Keratinocyte (primary cell): ENCODE measurements around the gene CASP8. TPM values are rescaled to one million over a fixed set of nuclear protein-coding genes. Genes with fewer than 3 reads are reported as not detected.
"Not testable (repeated sequence)": the region's sequence is repeated elsewhere in the genome, so short reads cannot be mapped to it uniquely, and the experiment has no call there.

Experiments used
- DNase-seq: peaks from one replicate; pipeline ENCODE4 v3.0.0-alpha.2; 2011; ENCODE audit warnings: low read depth, missing footprints, low spot score
- FAIRE-seq: peaks from 2 replicates; lab custom pipeline; 2011; peaks lifted over from hg19 to GRCh38; lab: Jason Lieb, UNC
- H2AFZ ChIP-seq: 2 replicates; pipeline ENCODE4 v1.6.0; 2012; ENCODE audit warnings: low read length, control low read depth, inconsistent platforms; ENCODE audit not compliant: control insufficient read depth
- H3K27ac ChIP-seq: 2 replicates; pipeline ENCODE4 v1.5.1; 2011; ENCODE audit warnings: low read length; ENCODE audit not compliant: control insufficient read depth, insufficient read depth
- H3K27me3 ChIP-seq: 3 replicates; pipeline ENCODE4 v1.6.0; 2011; ENCODE audit warnings: low read length; ENCODE audit not compliant: control insufficient read depth, insufficient read depth; ENCODE audit errors: extremely low read depth
- H3K36me3 ChIP-seq, 2 experiments: 2 replicates in 1 of 2; 3 replicates in 1 of 2; pipeline ENCODE4 v1.5.1; 2011; ENCODE audit warnings: low read length in 2 of 2, mild to moderate bottlenecking in 1 of 2; ENCODE audit not compliant: control insufficient read depth in 2 of 2, insufficient read depth in 2 of 2; ENCODE audit errors: extremely low read depth in 1 of 2
- H3K4me1 ChIP-seq: 3 replicates; pipeline ENCODE4 v1.5.1; 2011; ENCODE audit warnings: low read length; ENCODE audit not compliant: control insufficient read depth, insufficient read depth; ENCODE audit errors: extremely low read depth
- H3K4me2 ChIP-seq: 3 replicates; pipeline ENCODE4 v1.6.0; 2011; ENCODE audit warnings: low read depth, low read length; ENCODE audit not compliant: control insufficient read depth, insufficient read depth; ENCODE audit errors: extremely low read depth
- H3K4me3 ChIP-seq, 3 experiments: fragments of 200-600 bp in 1 of 3; sonication (generic) in 1 of 3; 2 replicates in 2 of 3; 3 replicates in 1 of 3; pipeline ENCODE4 v1.5.1; 2011 to 2016; ENCODE audit warnings: low read length in 3 of 3, mild to moderate bottlenecking in 3 of 3, control low read depth in 2 of 3, inconsistent platforms in 1 of 3, low read depth in 1 of 3, mixed read lengths in 1 of 3, mixed run types in 1 of 3, moderate library complexity in 1 of 3; ENCODE audit not compliant: control insufficient read depth in 2 of 3, insufficient read depth in 2 of 3; ENCODE audit errors: extremely low read depth in 1 of 3
- H3K79me2 ChIP-seq: 2 replicates; pipeline ENCODE4 v1.6.0; 2012; ENCODE audit warnings: low read length; ENCODE audit not compliant: control insufficient read depth, insufficient read depth
- H3K9ac ChIP-seq: 3 replicates; pipeline ENCODE4 v1.6.0; 2011; ENCODE audit warnings: low read length; ENCODE audit not compliant: control insufficient read depth, insufficient read depth; ENCODE audit errors: extremely low read depth
- H3K9me1 ChIP-seq: 3 replicates; pipeline ENCODE4 v1.6.0; 2011; ENCODE audit warnings: low read length; ENCODE audit not compliant: control insufficient read depth, insufficient read depth; ENCODE audit errors: extremely low read depth
- H3K9me3 ChIP-seq: 2 replicates; pipeline ENCODE4 v1.5.1; 2012; ENCODE audit warnings: low read depth, low read length; ENCODE audit not compliant: control insufficient read depth
- H4K20me1 ChIP-seq: 3 replicates; pipeline ENCODE4 v1.6.0; 2011; ENCODE audit warnings: low read length; ENCODE audit not compliant: control insufficient read depth, insufficient read depth; ENCODE audit errors: extremely low read depth
- EZH2 ChIP-seq: IDR thresholded peaks from one replicate; pipeline ENCODE4 v1.6.1; 2012; ENCODE audit warnings: inconsistent platforms, mild to moderate bottlenecking, low read length, moderate library complexity
- dilution Hi-C: fragments of 300-500 bp; cut with MboI; formaldehyde crosslinking; loops from one replicate; pipeline ENCODE4 v1.7.0; 2020; ENCODE audit warnings: low sequenced_read_pairs; ENCODE audit not compliant: extremely low pct_ligation_motif_present
- polyA plus RNA-seq, 5 experiments: library from polyadenylated mRNA; depleted of rRNA in 3 of 5; stranded (reverse) in 3 of 5; stranded (forward) in 1 of 5; unstranded in 1 of 5; fragments of >200 nt; gene quantifications; 1 replicate in 1 of 5; 2 replicates in 3 of 5; 3 replicates in 1 of 5; pipeline versions ENCODE4 v1.2.1 to v1.2.3, GENCODE V29; 2011 to 2012; ENCODE audit warnings: missing spikeins in 2 of 5, low read depth in 1 of 5, low replicate concordance in 1 of 5
- TF ChIP-seq, protein P1 (sequence below), 3 experiments: IDR thresholded peaks in 1 of 3; conservative IDR thresholded peaks in 1 of 3; optimal IDR thresholded peaks in 1 of 3; 2 replicates in 2 of 3; 3 replicates in 1 of 3; pipeline versions ENCODE3 to v1.5.1; 2011; ENCODE audit warnings: low read length in 3 of 3, mild to moderate bottlenecking in 3 of 3, moderate library complexity in 2 of 3, control low read depth in 1 of 3, inconsistent platforms in 1 of 3; ENCODE audit not compliant: insufficient read depth in 2 of 3; ENCODE audit errors: extremely low read depth in 1 of 3

The CASP8 gene
- polyA plus RNA-seq, 1 donor (not counting 4 experiments of a cell fraction or from before 2014, with no cell fraction given): 27.0 TPM

DNA sequence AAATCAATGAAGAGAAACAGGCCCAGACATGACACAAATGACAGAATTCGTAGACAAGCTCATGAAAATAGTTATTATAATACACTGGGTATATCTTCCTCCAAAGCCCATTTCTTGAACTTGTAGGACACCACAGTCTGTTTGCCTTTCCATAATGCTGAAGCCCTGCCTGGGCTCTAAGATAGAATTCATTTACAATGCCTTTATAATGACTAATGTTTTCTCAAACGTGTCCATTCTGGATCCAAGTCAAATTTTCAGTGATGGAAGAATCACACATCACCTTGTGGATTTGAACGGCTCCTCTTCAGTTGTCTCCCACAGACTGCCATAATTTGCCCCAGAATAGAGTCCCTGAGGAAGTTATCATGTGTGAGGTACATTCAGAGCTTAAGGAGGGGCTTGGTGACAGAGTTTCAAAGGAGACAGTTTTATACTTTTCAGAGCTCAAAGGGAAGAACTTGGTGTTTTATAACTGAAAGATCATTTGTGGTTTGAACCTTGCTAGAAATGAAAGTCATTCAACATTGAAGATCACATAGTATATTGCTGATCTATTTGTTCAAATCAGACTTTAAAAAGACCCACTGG, 38.2 kb downstream of the CASP8 start:
- Histone ChIP-seq H3K4me2 (no peak overlapping the region), H3K27ac (no peak overlapping the region), H3K36me3 (no peaks in the 10 kb centered on the region), H3K9ac (no peak overlapping the region), H3K79me2 (no peaks in the 10 kb centered on the region), H3K27me3 (no peaks in the 10 kb centered on the region), H3K4me1 (peaks cover 4% of the 10 kb centered on the region), H4K20me1 (no peaks in the 10 kb centered on the region), H3K9me3 (no peaks in the 10 kb centered on the region), H2AFZ (no peak overlapping the region), H3K9me1 (no peaks in the 10 kb centered on the region), H3K4me3 (no peak overlapping the region)
- no peak for TF ChIP-seq EZH2
- TF ChIP-seq, protein P1, sequence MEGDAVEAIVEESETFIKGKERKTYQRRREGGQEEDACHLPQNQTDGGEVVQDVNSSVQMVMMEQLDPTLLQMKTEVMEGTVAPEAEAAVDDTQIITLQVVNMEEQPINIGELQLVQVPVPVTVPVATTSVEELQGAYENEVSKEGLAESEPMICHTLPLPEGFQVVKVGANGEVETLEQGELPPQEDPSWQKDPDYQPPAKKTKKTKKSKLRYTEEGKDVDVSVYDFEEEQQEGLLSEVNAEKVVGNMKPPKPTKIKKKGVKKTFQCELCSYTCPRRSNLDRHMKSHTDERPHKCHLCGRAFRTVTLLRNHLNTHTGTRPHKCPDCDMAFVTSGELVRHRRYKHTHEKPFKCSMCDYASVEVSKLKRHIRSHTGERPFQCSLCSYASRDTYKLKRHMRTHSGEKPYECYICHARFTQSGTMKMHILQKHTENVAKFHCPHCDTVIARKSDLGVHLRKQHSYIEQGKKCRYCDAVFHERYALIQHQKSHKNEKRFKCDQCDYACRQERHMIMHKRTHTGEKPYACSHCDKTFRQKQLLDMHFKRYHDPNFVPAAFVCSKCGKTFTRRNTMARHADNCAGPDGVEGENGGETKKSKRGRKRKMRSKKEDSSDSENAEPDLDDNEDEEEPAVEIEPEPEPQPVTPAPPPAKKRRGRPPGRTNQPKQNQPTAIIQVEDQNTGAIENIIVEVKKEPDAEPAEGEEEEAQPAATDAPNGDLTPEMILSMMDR (optimal IDR thresholded peaks at IDR 0.05 in 1 of 3, IDR thresholded peaks at IDR 0.05 in 1 of 3, conservative IDR thresholded peaks at IDR 0.05 in 1 of 3; ENCODE audit: extremely low read depth in 1 of 3, insufficient read depth in 2 of 3, low read length in 3 of 3): no peak
- FAIRE-seq (no peak), DNase-seq (no peak)
- dilution Hi-C loops: no loop called here

DNA sequence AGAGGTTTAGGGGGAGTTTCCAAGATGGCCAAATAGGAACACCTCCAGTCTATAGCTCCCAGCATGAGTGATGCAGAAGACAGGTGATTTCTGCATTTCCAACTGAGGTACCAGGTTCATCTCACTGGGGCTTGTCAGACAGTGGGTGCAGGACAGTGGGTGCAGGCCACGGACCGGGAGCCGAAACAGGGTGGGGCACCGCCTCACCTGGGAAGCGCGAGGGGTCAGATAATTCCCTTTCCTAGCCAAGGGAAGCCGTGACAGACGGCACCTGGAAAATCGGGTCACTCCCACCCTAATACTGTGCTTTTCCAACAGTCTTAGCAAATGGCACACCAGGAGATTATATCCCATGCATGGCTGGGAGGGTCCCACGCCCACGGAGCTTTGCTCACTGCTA, 39.6 kb downstream of the CASP8 start:
- H3K4me2 ChIP-seq, H3K4me3 ChIP-seq, FAIRE-seq, H3K27ac ChIP-seq, DNase-seq, H3K9ac ChIP-seq, H3K9me1 ChIP-seq, H4K20me1 ChIP-seq, H3K36me3 ChIP-seq, dilution Hi-C loops, H3K27me3 ChIP-seq, H3K4me1 ChIP-seq, H3K9me3 ChIP-seq, H3K79me2 ChIP-seq, H2AFZ ChIP-seq: not testable (repeated sequence)

DNA sequence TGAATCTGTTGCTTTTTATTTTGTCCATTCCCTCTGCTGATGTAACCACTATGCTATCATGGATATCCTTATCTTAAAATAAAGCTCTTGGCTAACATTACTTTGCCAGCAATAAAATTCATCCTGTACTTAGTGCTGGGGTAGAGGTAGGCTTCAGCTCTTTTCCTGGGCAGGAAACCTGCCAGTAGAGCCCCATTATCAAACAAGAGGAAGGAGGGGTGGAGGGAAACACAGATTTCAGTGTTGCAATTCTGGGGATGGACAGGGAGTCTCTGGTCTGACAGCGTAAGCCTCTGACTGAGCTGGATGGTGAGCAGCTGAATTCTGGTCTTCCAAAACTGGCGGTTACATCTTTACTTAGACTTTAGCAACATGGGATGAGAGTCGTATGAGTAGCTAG, 47.5 kb downstream of the CASP8 start:
- Histone ChIP-seq H3K79me2 (no peaks in the 10 kb centered on the region), H3K9ac (no peak overlapping the region), H3K4me3 (no peak overlapping the region), H3K36me3 (no peaks in the 10 kb centered on the region), H3K9me3 (no peaks in the 10 kb centered on the region), H3K9me1 (no peaks in the 10 kb centered on the region), H4K20me1 (no peaks in the 10 kb centered on the region), H3K27me3 (no peaks in the 10 kb centered on the region), H3K4me1 (no peaks in the 10 kb centered on the region), H3K4me2 (no peak overlapping the region), H2AFZ (no peak overlapping the region), H3K27ac (no peak overlapping the region)
- dilution Hi-C loops: no loop called here
- FAIRE-seq: no peak
- no peak for DNase-seq
- TF ChIP-seq EZH2: no peak
- TF ChIP-seq, protein P1 (optimal IDR thresholded peaks at IDR 0.05 in 1 of 3, IDR thresholded peaks at IDR 0.05 in 1 of 3, conservative IDR thresholded peaks at IDR 0.05 in 1 of 3; ENCODE audit: extremely low read depth in 1 of 3, insufficient read depth in 2 of 3, low read length in 3 of 3): no peak
